ENCODE measurements around the gene TEKTIP1. TPM values are rescaled to one million over a fixed set of nuclear protein-coding genes. Genes with fewer than 3 reads are reported as not detected.

TEKTIP1 gene
- total and polyA plus RNA-seq, 9 of the 15 experiments (the other 6 are each of a cell fraction or from before 2014, with no cell fraction given): 0.66 TPM; not detected in 8

DNA sequence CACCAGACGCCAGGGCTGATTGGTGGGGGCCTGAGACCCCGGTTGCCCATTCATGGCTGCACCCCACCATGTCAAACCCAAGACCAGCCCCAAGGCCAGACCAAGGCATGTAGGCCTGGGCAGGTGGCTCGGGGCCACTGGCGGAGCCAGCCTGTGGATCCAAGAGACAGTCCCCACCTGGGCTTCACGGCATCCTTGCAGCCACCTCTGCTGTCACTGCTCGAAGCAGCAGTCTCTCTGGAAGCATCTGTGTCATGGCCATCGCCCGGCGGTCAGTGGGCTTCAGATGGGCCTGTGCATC, 3.8 kb upstream of the TEKTIP1 start:
- Histone ChIP-seq H4K20me1 (replicated peaks; ENCODE audit: control insufficient read depth, insufficient read depth, low read length) (0 out of 2 replicates have a peak, but pooled peaks cover 5% of the 10 kb centered on the region), H3K27me3 (ENCODE audit: control insufficient read depth in 2 of 2, insufficient read depth in 2 of 2, low read length in 2 of 2) (no peaks in the 10 kb centered on the region), H3K9ac (ENCODE audit: insufficient read depth in 1 of 2, low read depth in 2 of 2, low read length in 2 of 2) (no peak overlapping the region; a peak in 1 of 4 replicates), H2AFZ (ENCODE audit: low read depth, low read length) (no peak overlapping the region), H3K36me3 (ENCODE audit: control insufficient read depth, insufficient read depth, low read length) (peaks cover 58% of the 10 kb centered on the region; the same call in 2 of the 3 replicates), H3K4me2 (ENCODE audit: insufficient read depth, low read length) (no peak overlapping the region), H3K9me1 (ENCODE audit: control insufficient read depth, insufficient read depth, low read length) (no peaks in the 10 kb centered on the region), H3K4me1 (replicated peaks in 1 of 2; ENCODE audit: control insufficient read depth in 2 of 2, insufficient read depth in 2 of 2, low read length in 2 of 2) (peaks cover 7 to 48% of the 10 kb centered on the region in 2 experiments; a peak in 3 of 5 replicates), H3K4me3 (no peak overlapping the region), H3K79me2 (ENCODE audit: control insufficient read depth, insufficient read depth, low read length) (no peaks in the 10 kb centered on the region), H3K9me3 (replicated peaks; ENCODE audit: control insufficient read depth, insufficient read depth, low read depth, low read length) (no peaks in the 10 kb centered on the region), H3K27ac (ENCODE audit: extremely low read depth, low read depth, low read length) (no peak overlapping the region)
- intact Hi-C loops (cut with micrococcal nuclease) (no loop called here), in situ Hi-C loops (cut with MboI) (no loop called here)
- no peak for DNase-seq (ENCODE audit: extremely low read depth in 1 of 4, low spot score in 3 of 4)
- 0 out of 2 replicates have a peak, but pooled peaks have one; percentile 27 for TF ChIP-seq MYNN (IDR thresholded peaks at IDR 0.05)
- no peak for TF ChIP-seq MYNN (CRISPR knock-in tag; IDR thresholded peaks at IDR 0.05)
- 0 out of 2 replicates have a peak, but pooled peaks have one; percentile 35 for TF ChIP-seq POLR2A (conservative IDR thresholded peaks at IDR 0.05)
- TF ChIP-seq POLR2G (IDR thresholded peaks at IDR 0.05; ENCODE audit: low read depth, low read length): peak; percentile 69
- no peak for TF ChIP-seq CAMTA2 (CRISPR knock-in tag; conservative IDR thresholded peaks at IDR 0.05)
- BruUV-seq (replicated peaks): no TSS peak
- ChIA-PET CTCF (ENCODE audit: low intra/inter-chr PET ratio) (no interaction called here), POLR2A (no interaction called here)
- no peak for FAIRE-seq
- ATAC-seq: no peak
- 94% methylated on average over 9 of the region's 9 CpGs for WGBS (ENCODE audit: insufficient coverage, low coverage, missing lambda C conversion rate)

GRCh38 chr19:3535563-3535965, 3.4 kb upstream of the TEKTIP1 start:
- BruUV-seq (replicated peaks): no TSS peak
- no peak for FAIRE-seq
- H3K79me2 ChIP-seq (ENCODE audit: control insufficient read depth, insufficient read depth, low read length): no peaks in the 10 kb centered on the region
- intact Hi-C loops (cut with micrococcal nuclease): no loop called here
- DNase-seq (ENCODE audit: extremely low read depth in 1 of 4, low spot score in 3 of 4): no peak
- no peak overlapping the region; a peak in 1 of 4 replicates for H3K9ac ChIP-seq (ENCODE audit: insufficient read depth in 1 of 2, low read depth in 2 of 2, low read length in 2 of 2)
- peak; percentile 66 for TF ChIP-seq POLR2G (IDR thresholded peaks at IDR 0.05; ENCODE audit: low read depth, low read length)
- TF ChIP-seq EZH2 (IDR thresholded peaks at IDR 0.05; ENCODE audit: borderline replicate concordance, low read depth, low read length): no peak
- no peak for TF ChIP-seq HMG20A (CRISPR knock-in tag; conservative IDR thresholded peaks at IDR 0.05)
- no peak for TF ChIP-seq GABPA (tag; conservative IDR thresholded peaks at IDR 0.05; ENCODE audit: low read depth)
- no peak for TF ChIP-seq GTF2E2 (tag; IDR thresholded peaks at IDR 0.05)
- no peak for TF ChIP-seq EHMT2 (IDR thresholded peaks at IDR 0.05)
- TF ChIP-seq NCOA1 (IDR thresholded peaks at IDR 0.05; ENCODE audit: low read depth): no peak
- no peaks in the 10 kb centered on the region for H3K27me3 ChIP-seq (ENCODE audit: control insufficient read depth in 2 of 2, insufficient read depth in 2 of 2, low read length in 2 of 2)
- H3K27ac ChIP-seq (ENCODE audit: extremely low read depth, low read depth, low read length): no peak overlapping the region
- no peak for ATAC-seq
- H3K9me1 ChIP-seq (ENCODE audit: control insufficient read depth, insufficient read depth, low read length): no peaks in the 10 kb centered on the region
- H2AFZ ChIP-seq (ENCODE audit: low read depth, low read length): no peak overlapping the region
- ChIA-PET POLR2A (no interaction called here), CTCF (ENCODE audit: low intra/inter-chr PET ratio) (no interaction called here)
- in situ Hi-C loops (cut with MboI): no loop called here
- peaks cover 7 to 48% of the 10 kb centered on the region in 2 experiments; a peak in 3 of 5 replicates for H3K4me1 ChIP-seq (replicated peaks in 1 of 2; ENCODE audit: control insufficient read depth in 2 of 2, insufficient read depth in 2 of 2, low read length in 2 of 2)
- WGBS (ENCODE audit: insufficient coverage, low coverage, missing lambda C conversion rate): 94% methylated on average over 10 of the region's 14 CpGs
- 0 out of 2 replicates have a peak, but pooled peaks cover 5% of the 10 kb centered on the region for H4K20me1 ChIP-seq (replicated peaks; ENCODE audit: control insufficient read depth, insufficient read depth, low read length)
- peaks cover 55% of the 10 kb centered on the region; the same call in 2 of the 3 replicates for H3K36me3 ChIP-seq (ENCODE audit: control insufficient read depth, insufficient read depth, low read length)
- no peaks in the 10 kb centered on the region for H3K9me3 ChIP-seq (replicated peaks; ENCODE audit: control insufficient read depth, insufficient read depth, low read depth, low read length)
- H3K4me2 ChIP-seq (ENCODE audit: insufficient read depth, low read length): no peak overlapping the region
- H3K4me3 ChIP-seq: no peak overlapping the region

All from K562 (cell line).